Neuronal stem cell (in vitro differentiated cells): ENCODE results near the gene SMYD3.
"Not testable (repeated sequence)": the region's sequence is repeated elsewhere in the genome, so short reads cannot be mapped to it uniquely, and the experiment has no call there.

Experiments
- DNase-seq: peaks from one replicate; pipeline ENCODE4 v3.0.0-alpha.2; 2013; ENCODE audit warnings: low spot score
- H2AFZ ChIP-seq: one replicate; pipeline ENCODE4 v1.6.1; 2013; ENCODE audit warnings: mild to moderate bottlenecking, low read length, inconsistent platforms
- H2AK5ac ChIP-seq: 2 replicates; pipeline ENCODE4 v1.6.1; 2013; ENCODE audit warnings: low read depth, mild to moderate bottlenecking, inconsistent platforms, low read length, moderate library complexity, mixed read lengths
- H2BK120ac ChIP-seq: 2 replicates; pipeline ENCODE4 v1.6.1; 2013; ENCODE audit warnings: low read depth, mild to moderate bottlenecking, inconsistent platforms, low read length, moderate library complexity, mixed read lengths
- H2BK12ac ChIP-seq: one replicate; pipeline ENCODE4 v1.6.1; 2013; ENCODE audit warnings: low read length, inconsistent platforms
- H2BK15ac ChIP-seq: 2 replicates; pipeline ENCODE4 v1.6.1; 2013; ENCODE audit warnings: mild to moderate bottlenecking, low read length, inconsistent platforms, mixed read lengths
- H2BK5ac ChIP-seq: one replicate; pipeline ENCODE4 v1.6.1; 2013; ENCODE audit warnings: inconsistent platforms, mild to moderate bottlenecking, low read length, moderate library complexity
- H3K14ac ChIP-seq: one replicate; pipeline ENCODE4 v1.6.1; 2013; ENCODE audit warnings: low read length, inconsistent platforms
- H3K18ac ChIP-seq: 2 replicates; pipeline ENCODE4 v1.6.1; 2013; ENCODE audit warnings: low read length, inconsistent platforms
- H3K23ac ChIP-seq: 2 replicates; pipeline ENCODE4 v1.6.1; 2013; ENCODE audit warnings: low read depth, mild to moderate bottlenecking, mixed read lengths, low read length, inconsistent platforms; ENCODE audit not compliant: poor library complexity
- H3K27ac ChIP-seq: replicated peaks from 3 replicates; pipeline ENCODE4 v1.5.1; 2013; ENCODE audit warnings: low read length, inconsistent platforms
- H3K27me3 ChIP-seq, 3 experiments: 2 replicates each; pipeline ENCODE4 v1.6.1; 2013; ENCODE audit warnings: low read length in 3 of 3, mild to moderate bottlenecking in 2 of 3, inconsistent platforms in 1 of 3, low read depth in 1 of 3, mixed read lengths in 1 of 3, moderate library complexity in 1 of 3; ENCODE audit not compliant: control insufficient read depth in 3 of 3, insufficient read depth in 3 of 3
- H3K36me3 ChIP-seq, 2 donors: replicated peaks in 1 of 2; 2 replicates each; pipeline ENCODE4 v1.6.1; 2013; ENCODE audit warnings: low read length in 2 of 2; ENCODE audit not compliant: control insufficient read depth in 2 of 2, insufficient read depth in 2 of 2
- H3K4ac ChIP-seq: 2 replicates; pipeline ENCODE4 v1.6.1; 2013; ENCODE audit warnings: inconsistent platforms, mild to moderate bottlenecking, low read length, moderate library complexity
- H3K4me1 ChIP-seq, 2 donors: 1 replicate in 1 of 2; 2 replicates in 1 of 2; pipeline ENCODE4 v1.6.1; 2013; ENCODE audit warnings: low read length in 2 of 2, low read depth in 1 of 2; ENCODE audit not compliant: control insufficient read depth in 2 of 2, insufficient read depth in 1 of 2
- H3K4me2 ChIP-seq: one replicate; pipeline ENCODE4 v1.6.1; 2013; ENCODE audit warnings: mild to moderate bottlenecking, low read length, inconsistent platforms; ENCODE audit not compliant: insufficient read depth, poor library complexity, severe bottlenecking
- H3K4me3 ChIP-seq, 2 donors: 2 replicates each; pipeline ENCODE4 v1.5.1; 2013; ENCODE audit warnings: low read length in 2 of 2, mild to moderate bottlenecking in 2 of 2, inconsistent platforms in 1 of 2, moderate library complexity in 1 of 2
- H3K79me1 ChIP-seq: one replicate; pipeline ENCODE4 v1.6.1; 2013; ENCODE audit warnings: low read depth, mild to moderate bottlenecking, inconsistent platforms, low read length, moderate library complexity
- H3K9ac ChIP-seq: one replicate; pipeline ENCODE4 v1.6.1; 2013; ENCODE audit warnings: mild to moderate bottlenecking, low read depth, low read length, inconsistent platforms; ENCODE audit not compliant: poor library complexity
- H3K9me3 ChIP-seq, 2 donors: replicated peaks in 1 of 2; 2 replicates each; pipeline versions ENCODE3 to v1.6.1; 2013; ENCODE audit warnings: low read length in 2 of 2, mild to moderate bottlenecking in 2 of 2, inconsistent platforms in 1 of 2, low read depth in 1 of 2, mixed read lengths in 1 of 2, moderate library complexity in 1 of 2; ENCODE audit not compliant: control insufficient read depth in 2 of 2, insufficient read depth in 1 of 2
- H4K8ac ChIP-seq: one replicate; pipeline ENCODE4 v1.6.1; 2013; ENCODE audit warnings: low read depth, mild to moderate bottlenecking, inconsistent platforms, low read length, moderate library complexity
- H4K91ac ChIP-seq: one replicate; pipeline ENCODE4 v1.6.1; 2013; ENCODE audit warnings: low read length, low read depth, mild to moderate bottlenecking, inconsistent platforms; ENCODE audit not compliant: poor library complexity
- WGBS, 2 donors: extraction: QIAGEN DNeasy Blood & Tissue Kit; methylation state at CpG; one replicate each; pipeline ENCODE4 v1.1.7; 2013; ENCODE audit warnings: missing lambda C conversion rate in 2 of 2, mixed read lengths in 1 of 2; ENCODE audit not compliant: insufficient read length in 2 of 2, insufficient replicate concordance in 1 of 2; ENCODE audit errors: extremely low coverage in 2 of 2; 5-methylcytosine and 5-hydroxymethylcytosine counted together

Gene SMYD3

DNA sequence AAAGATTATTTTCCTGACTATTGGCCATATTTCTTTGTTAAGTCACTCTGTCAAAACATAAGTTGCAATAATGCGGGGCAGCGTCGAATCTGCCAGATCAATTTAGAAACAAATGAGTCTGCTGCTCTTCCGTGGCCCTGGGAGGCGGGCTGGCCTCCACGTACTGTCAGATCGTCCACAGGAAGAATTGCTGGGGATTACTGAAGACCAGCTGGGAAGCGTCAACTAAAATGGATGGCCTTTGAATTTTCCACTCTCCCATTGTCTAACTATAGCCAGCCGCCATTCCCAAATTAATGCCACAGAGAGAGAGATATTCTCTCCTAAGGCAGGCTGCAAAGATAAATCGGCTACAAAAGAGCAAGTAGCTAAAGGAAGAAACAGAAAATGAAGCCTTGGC, 560.2 kb downstream of the SMYD3 start:
- H3K4me2 ChIP-seq, result no peak overlapping the region
- H3K9me3 ChIP-seq, result no peaks in the 10 kb centered on the region
- H3K4me3 ChIP-seq, result no peak overlapping the region
- no peak overlapping the region for H2BK15ac ChIP-seq
- H2BK120ac ChIP-seq, result no peak overlapping the region
- no peak overlapping the region for H3K9ac ChIP-seq
- no peak overlapping the region for H2AK5ac ChIP-seq
- no peak overlapping the region for H4K8ac ChIP-seq
- no peak overlapping the region for H2BK5ac ChIP-seq
- H2BK12ac ChIP-seq, result no peak overlapping the region
- H3K14ac ChIP-seq, result no peak overlapping the region
- no peaks in the 10 kb centered on the region for H3K4me1 ChIP-seq
- no peaks in the 10 kb centered on the region for H3K36me3 ChIP-seq
- peak overlapping the region; percentile 21 for H2AFZ ChIP-seq
- H3K18ac ChIP-seq, result no peak overlapping the region
- H3K27me3 ChIP-seq, result no peaks in the 10 kb centered on the region
- no peak overlapping the region for H3K27ac ChIP-seq
- H3K23ac ChIP-seq, result no peak overlapping the region
- DNase-seq, result no peak
- no peak overlapping the region for H3K4ac ChIP-seq
- no peaks in the 10 kb centered on the region for H3K79me1 ChIP-seq
- no peak overlapping the region for H4K91ac ChIP-seq
- no CpG with 5 or more reads among the region's 10 CpGs for WGBS, 2 donors

- not testable (repeated sequence) for H2AK5ac ChIP-seq, H3K9ac ChIP-seq, H3K79me1 ChIP-seq, H2BK5ac ChIP-seq, H3K27ac ChIP-seq, H2AFZ ChIP-seq, H2BK120ac ChIP-seq, H2BK12ac ChIP-seq, H3K36me3 ChIP-seq, H3K4me2 ChIP-seq, H3K4me1 ChIP-seq, H3K14ac ChIP-seq, H2BK15ac ChIP-seq, H3K4me3 ChIP-seq, H4K91ac ChIP-seq, H3K23ac ChIP-seq, H3K4ac ChIP-seq, H3K18ac ChIP-seq, H3K27me3 ChIP-seq, H4K8ac ChIP-seq, DNase-seq, H3K9me3 ChIP-seq
- no CpG with 5 or more reads among the region's 1 CpG for WGBS, 2 donors
Observed at GRCh38 chr1:245945136-245945535, 561.9 kb downstream of the SMYD3 start.

DNA sequence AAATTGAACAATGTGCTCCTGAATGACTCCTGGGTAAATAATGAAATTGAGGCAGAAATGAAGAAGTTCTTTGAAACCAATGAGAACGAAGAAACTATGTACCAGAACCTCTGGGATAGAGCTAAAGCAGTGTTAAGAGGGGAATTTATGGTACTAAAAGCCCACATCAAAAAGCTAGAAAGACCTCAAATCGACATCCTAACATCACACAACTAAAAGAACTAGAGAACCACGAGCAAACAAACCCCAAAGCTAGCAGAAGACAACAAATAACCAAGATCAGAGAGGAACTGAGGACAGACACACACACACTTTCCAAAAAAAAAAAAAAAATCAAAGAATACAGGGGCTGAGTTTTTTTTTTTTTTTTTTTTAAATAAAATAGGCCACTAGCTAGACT, 564.2 kb downstream of the SMYD3 start:
- peaks cover 0 to 7% of the 10 kb centered on the region in 2 donors for H3K4me1 ChIP-seq
- H3K9ac ChIP-seq, result no peak overlapping the region
- no CpG with 5 or more reads among the region's 3 CpGs for WGBS, 2 donors
- no peaks in the 10 kb centered on the region for H3K27me3 ChIP-seq
- no peak overlapping the region for H2BK5ac ChIP-seq
- H3K36me3 ChIP-seq, result no peaks in the 10 kb centered on the region
- no peak overlapping the region for H2AFZ ChIP-seq
- H2AK5ac ChIP-seq, result no peak overlapping the region
- no peak for DNase-seq
- no peak overlapping the region for H2BK120ac ChIP-seq
- no peak overlapping the region for H2BK15ac ChIP-seq
- H3K14ac ChIP-seq, result no peak overlapping the region
- no peak overlapping the region for H2BK12ac ChIP-seq
- no peaks in the 10 kb centered on the region for H3K9me3 ChIP-seq
- H4K8ac ChIP-seq, result no peak overlapping the region
- no peak overlapping the region for H4K91ac ChIP-seq
- H3K4me3 ChIP-seq, result no peak overlapping the region
- peaks cover 2% of the 10 kb centered on the region for H3K79me1 ChIP-seq
- no peak overlapping the region for H3K4me2 ChIP-seq
- no peak overlapping the region for H3K27ac ChIP-seq
- H3K4ac ChIP-seq, result no peak overlapping the region
- no peak overlapping the region for H3K23ac ChIP-seq
- H3K18ac ChIP-seq, result no peak overlapping the region

GRCh38 chr1:245941771-245942170, 565.3 kb downstream of the SMYD3 start:
- H3K27me3 ChIP-seq, H3K27ac ChIP-seq, H2AFZ ChIP-seq, DNase-seq, H3K23ac ChIP-seq, H3K4me2 ChIP-seq, H2AK5ac ChIP-seq, H3K79me1 ChIP-seq, H3K18ac ChIP-seq, H3K4ac ChIP-seq, H3K14ac ChIP-seq, H4K91ac ChIP-seq, H2BK120ac ChIP-seq, H2BK15ac ChIP-seq, H3K9ac ChIP-seq, H2BK12ac ChIP-seq, H2BK5ac ChIP-seq, H3K36me3 ChIP-seq, H3K4me3 ChIP-seq, H4K8ac ChIP-seq, H3K9me3 ChIP-seq, H3K4me1 ChIP-seq: not testable (repeated sequence)
- no CpG with 5 or more reads among the region's 1 CpG for WGBS, 2 donors
